Activated CD4-positive, alpha-beta T cell treated with anti-CD3 and anti-CD28 coated beads, Interleukin-2, amount 50 U/mL, for 4 hours (primary cell): ENCODE measurements around the gene FBXW11.
"Not testable (repeated sequence)": the region's sequence is repeated elsewhere in the genome, so short reads cannot be mapped to it uniquely, and the experiment has no call there.

ENCODE experiments used
- DNase-seq, 2 experiments: peaks; one replicate each; pipeline ENCODE4 v3.0.0-alpha.2; 2020

The FBXW11 gene

DNA sequence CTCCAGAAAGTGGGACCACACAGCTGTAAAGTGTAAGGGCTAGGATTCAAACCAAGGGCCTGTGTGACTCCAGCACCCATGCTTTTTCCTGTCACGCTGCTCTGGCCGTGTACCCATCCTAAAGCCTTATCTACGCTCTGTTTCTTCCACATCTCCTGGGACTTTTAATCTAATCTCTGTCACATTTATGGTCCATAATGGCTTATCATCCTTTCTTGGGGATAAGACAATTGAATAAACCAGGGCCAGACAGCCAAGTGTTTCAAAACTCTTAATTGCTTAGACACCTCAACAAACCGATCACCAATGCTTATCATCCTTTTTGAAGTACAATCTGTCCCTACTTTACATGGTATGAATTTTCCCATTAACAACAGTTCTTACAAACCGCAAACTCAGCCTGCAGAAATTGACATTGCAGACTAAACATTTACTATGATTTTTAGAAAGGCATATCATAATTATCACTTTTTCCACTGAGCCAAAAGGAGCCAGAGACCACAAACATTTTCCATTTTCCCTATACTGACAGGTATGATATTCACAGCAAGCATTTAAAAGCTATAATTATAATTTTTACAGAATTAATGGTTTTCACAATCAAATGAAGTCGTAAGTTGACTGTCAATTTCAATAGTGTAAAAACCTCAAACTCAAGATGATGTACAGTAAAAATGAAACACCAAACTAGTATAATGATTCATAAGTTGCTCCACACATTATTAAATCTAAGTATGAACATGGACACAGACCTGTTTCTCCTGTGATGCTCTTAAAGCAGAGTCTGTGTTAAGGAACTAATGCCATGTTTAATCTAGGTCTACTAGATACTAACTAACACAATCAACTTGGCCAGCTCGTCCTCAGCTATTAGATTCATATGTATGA is 99.5 kb downstream of the FBXW11 start:
- DNase-seq, result no peak

DNA sequence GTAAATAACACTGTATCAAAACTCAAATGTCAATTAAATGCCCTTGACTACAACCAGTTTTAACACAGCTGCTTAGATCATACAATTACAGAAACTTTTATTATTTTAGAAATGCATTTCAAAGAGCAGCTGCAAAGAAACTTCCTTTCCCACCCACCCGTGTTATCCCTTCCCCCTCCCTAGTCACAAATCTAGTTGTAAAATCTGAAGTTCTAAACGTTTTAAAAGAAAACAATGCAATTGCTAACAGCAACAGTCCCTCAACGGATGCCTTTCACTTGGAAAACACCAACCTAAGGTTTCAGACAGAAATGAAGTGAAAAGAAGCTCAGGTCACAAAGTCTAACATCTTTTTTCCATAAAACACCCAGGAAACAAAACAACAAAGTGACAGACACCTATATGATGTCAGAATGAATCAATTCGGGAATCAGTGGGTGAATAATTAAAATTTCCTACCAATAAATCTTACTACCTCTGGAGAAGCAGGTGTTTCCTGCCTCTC is 100.3 kb downstream of the FBXW11 start:
- DNase-seq, result no peak

DNA sequence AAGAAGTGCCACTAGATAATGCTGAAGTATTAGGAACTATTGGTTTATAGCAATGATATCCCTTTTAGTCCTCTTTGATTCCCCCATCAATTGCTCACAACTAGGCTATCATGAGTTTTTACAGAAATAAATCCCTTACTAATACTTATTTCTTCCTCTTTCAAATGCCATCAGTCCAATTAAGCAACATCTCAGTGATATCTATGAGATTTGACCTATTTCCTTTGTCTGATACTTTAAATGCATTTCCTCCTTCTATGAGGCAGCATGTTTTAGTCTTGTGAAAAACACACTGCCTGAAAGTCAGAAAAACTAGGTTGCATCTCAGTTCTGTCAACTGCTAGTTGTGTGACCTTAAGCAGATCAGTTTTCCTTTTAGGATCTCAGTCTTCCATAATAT is 101.6 kb downstream of the FBXW11 start:
- no peak for DNase-seq

DNA sequence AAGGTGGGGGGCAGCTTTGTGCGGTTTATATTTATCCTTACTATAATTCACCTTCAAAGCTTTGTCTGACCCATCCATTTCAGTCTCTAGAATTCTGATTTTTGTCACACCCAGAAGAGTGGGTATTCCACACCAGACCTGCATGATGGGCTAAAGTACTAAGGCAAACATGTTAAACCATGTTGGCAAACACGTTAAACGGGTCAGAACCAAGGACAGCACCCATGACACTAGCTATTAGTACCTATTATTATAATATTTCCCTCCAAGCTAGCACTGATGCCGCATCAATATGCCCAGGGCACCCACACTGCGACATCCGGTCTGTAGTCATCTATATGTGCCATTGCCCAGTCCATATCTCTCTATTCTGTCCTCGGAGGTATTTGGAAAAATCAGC is 104.7 kb downstream of the FBXW11 start:
- no peak for DNase-seq

DNA sequence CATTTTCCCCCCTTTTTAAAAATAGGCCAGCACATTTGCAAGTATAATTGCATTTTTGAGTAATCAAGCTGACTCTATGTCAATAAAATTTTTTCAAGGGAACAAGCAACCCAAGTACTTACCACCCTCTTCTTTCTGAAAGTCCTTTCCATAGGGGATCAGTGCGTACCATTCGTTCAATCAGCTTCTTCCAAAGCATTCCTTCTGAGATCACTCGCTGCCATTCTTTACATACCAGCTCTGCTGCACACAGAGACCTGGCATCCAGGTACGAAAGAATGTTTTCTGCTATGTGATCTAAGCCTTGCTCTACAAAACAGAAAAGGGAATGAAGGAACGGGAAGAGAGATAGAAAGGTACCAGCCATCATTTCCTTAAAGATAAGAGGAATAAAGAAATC is 106.6 kb downstream of the FBXW11 start:
- no peak for DNase-seq

DNA sequence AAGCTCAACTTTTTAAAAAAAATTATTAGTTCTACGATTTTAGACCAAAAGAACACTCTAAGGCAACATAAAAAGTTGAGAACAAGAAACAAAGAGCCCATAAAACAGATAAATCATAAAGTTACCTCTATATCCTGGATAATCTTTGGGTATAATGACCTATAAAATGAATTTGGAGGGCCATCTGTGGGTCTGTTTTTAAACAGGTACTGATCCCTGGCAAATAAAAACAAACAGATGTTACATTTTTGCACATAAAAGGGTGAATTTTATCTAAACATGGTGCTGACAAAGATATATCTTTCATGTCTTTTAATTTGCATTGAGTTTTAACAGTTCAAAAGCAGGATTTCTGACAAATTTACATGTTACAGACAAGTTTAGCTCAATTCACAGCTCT is 107.6 kb downstream of the FBXW11 start:
- no peak for DNase-seq

DNA sequence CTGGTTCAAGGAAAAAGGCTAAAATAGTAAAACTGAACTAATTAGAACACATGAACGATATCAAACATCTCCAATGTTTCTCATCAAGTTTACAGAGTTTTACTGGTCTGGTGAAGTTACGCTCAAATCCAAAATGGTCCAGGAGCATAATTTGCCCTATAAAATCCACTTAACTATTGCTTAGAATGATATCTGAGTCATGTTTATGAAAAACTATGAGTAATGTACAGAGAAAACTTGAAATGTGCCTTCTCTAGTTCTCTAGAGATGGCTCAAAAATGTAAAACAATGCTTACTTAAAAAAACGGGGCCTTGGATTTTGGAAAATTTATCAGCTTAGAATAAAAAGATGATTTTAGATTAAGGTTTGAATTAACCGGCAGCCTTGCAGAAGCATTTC is 108.1 kb downstream of the FBXW11 start:
- DNase-seq, result no peak

DNA sequence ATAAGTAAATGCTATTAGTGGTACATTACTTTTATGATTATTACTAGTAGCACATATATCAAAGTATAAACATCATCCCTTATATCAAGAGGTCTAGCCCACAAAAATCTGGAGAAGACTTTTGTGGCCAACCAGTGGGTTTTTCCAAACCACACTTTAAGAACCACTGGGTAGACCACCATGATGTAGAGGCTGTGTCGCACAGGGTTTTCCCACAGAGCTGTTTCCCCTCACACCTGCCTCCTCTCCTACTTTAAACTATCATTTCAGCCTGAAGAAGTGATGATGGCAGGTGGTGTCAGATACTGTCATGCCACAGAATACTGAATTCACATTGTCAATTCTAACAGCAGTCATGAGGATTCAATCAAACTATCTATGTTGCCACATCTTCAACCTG is 109.2 kb downstream of the FBXW11 start:
- no peak for DNase-seq

DNA sequence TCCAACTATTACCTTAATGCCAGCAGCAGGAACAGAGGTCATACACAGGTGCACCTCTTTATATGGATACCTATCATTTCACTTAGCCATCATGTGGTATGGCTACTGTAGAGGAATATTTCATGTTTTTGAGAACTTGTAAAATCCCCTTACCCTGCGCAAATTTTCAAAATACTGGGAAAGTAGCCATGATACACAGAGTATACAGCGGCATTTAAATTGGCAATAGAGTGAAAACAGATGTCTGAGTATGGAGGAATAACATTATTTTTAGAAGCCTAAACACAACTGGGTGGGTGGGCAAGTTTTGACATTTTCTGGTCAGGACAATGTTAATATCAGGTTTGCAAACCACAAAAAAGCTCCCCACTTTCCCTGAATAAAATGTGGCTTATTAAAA is 111.4 kb downstream of the FBXW11 start:
- no peak for DNase-seq

DNA sequence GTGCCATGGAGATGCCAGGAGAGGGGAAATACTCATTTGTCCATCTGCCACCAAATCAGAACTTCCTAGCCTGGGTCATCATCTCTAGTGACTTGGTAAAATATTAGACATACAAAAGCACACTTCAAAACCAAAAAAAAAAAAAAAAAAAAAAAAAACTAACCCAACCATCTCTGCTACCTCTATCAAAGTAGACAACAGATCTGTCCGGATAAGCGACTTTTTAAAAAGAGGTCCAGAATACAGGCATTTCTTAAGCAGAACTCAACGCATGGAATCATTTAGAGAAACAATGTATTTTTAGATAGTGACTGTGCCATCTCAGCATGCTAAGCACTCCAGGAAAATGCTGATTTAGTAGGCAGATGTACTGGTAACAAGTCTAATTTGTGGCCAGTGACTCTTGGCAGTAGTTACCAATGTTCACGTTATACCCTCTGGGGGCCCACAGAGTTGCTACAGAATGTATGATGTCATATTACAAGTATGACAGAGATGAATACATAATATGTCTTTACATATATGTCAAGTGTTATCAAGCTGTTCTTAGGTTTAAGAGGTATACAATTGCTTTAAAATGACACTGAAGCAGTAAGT is 113.0 kb downstream of the FBXW11 start:
- DNase-seq, result no peak

DNA sequence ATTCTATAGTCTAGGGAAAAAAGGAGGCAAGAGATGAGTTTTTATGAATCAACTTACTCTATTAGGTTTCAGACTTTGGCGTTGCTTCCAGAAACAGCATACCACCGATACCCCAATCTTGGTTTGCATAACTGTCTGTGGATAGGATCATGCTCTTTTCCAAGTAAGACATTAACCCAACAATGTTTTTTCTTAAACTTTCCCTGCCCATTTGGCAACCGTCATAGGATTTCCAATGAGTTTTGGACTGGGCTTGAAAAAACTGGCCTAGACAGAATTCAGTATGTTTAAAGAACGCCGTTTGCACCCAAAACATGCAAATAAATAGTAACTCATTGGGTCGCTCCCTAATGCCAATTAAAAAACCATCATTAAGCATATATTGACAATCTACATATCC is 114.8 kb downstream of the FBXW11 start:
- DNase-seq, result no peak

DNA sequence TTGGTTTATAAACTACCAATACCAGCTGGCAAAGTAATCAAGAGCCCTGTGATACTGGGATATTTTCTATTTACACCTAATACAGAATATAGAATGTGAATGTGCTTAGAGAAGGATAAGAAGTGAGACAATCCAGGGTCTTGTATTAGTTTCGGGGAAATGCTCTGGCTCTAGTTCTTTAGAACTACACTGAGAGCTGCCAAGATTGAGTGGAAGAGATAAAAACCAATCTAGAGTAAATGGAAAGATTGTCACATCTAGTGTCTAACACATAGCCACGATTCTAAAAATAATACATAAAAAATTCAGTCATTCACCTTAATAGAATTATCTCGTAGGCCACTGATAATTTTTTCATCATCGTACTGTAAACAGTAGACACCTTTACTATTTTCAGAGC is 115.3 kb downstream of the FBXW11 start:
- DNase-seq, result no peak

DNA sequence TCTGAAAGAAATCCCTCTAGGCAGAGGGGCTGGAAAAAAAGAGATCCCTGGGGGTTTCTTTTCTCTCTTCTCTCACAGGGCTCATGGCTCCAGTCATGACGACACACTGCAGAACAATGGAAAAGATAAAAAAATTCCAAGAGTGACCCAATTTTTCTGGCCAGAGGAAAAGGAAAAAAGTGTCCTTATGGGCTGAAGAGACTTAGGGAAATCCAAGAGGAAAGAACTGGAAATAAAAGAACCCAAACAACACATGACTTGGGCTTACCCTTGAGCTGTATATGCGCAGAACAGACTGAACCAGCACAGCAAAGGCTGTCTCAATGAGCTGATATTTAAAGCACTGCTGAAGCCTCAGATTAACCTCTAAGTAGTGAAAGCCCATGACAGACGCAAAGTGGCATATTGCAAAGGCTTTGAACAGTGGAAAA is 118.4 kb downstream of the FBXW11 start:
- DNase-seq, result no peak

DNA sequence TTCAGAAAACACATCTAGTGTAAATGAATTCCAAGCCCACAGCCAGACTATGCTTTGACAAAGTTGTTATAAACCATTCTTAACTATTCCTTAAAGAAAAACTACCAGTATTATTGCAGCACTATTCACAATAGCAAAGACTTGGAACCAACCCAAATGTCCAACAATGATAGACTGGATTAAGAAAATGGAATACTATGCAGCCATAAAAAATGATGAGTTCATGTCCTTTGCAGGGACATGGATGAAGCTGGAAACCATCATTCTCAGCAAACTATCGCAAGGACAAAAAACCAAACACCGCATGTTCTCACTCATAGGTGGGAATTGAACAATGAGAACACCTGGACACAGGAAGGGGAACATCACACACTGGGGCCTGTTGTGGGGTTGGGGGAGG is 120.4 kb downstream of the FBXW11 start:
- DNase-seq, result not testable (repeated sequence)

DNA sequence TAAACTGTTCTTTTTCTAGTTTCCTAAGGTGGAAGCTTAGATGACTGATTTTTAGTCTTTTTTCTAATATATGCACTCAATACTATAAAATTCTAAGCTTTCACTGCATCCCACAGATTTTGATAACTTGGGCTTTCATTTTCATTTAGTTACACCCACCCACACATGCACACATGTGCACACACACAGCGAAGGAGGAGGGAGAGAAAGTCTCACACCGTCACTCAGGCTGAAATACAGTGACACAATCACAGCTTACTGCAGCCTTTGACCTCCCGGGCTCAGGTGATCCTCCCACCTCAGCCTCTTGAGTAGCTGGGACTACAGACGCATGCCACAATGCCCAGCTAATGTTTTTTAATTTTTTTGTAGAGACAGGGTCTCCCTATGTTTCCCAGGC is 124.3 kb downstream of the FBXW11 start:
- peak in 1 of 2 experiments; percentile 5 for DNase-seq

DNA sequence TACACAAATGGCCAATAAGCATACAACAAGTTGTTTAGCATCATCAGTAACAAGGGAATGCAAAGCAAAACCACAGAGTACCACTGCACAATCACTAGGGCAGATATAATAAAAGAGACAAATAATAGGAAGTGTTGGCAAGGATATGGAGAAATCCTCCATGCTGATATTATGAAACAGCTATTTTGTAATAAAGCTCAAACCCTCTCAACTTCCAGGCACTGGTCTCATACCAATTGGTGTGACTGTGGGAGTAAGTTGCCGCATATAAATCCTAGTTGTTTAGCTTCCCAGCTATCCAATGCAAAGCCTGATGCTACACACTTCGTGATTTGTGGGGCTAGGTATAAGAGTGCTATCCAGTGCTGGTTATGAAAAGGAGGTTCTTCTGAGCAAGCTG is 132.2 kb downstream of the FBXW11 start:
- DNase-seq, result no peak

DNA sequence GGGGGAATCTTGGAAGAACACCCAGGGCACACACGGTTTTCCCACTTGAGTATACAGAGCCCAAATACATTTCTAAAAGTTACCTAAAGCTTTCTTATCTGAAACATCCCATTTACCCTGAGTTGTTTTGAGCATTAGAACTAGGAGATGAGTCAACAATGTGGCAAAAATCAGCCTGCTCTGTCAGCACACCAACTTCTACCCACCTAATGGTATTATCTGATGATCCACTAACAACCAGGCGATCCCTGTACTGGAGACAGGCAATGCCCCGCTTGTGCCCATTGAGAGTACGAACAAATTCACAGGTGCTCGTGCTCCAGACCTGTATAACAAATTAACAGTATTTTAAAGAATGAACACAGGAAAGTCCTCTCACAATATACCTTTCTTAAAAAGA is 133.8 kb downstream of the FBXW11 start:
- no peak for DNase-seq

DNA sequence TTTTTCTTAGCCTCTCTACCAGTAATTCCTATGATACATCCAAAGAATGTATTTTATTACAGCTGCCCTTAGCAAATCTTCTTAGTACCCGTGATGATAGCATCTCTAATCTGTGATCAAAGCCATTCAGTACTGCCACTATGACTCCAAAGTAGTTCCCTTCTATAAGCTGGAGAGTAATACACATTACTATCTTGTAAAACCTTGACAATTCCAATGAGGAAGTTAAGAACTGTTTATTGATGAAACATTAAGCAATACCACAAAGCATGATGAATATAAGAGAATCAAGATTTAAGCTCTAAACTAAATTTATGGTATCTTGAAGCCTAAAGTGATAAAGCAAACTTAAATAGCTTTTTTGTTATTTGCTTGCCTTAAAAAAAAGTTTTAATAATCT is 134.7 kb downstream of the FBXW11 start:
- no peak for DNase-seq

DNA sequence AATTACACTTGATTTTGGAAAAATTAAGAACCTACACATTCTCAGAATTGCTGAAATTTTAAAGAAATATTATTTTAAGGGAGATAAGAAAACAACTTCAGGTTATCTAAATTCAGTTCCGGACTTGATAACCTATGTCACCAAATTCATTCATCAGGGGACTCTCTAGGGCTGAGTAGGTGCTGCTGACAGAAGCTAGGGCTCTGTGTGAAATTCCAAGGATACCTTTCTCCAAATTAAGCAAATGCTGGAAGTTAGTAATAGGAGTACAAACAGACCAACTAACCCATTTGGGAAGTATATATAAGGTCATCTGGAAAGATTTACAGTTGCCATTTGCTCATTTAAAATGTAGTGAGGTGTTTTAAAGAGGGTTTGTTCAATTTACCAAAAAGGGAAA is 136.5 kb downstream of the FBXW11 start:
- no peak for DNase-seq

DNA sequence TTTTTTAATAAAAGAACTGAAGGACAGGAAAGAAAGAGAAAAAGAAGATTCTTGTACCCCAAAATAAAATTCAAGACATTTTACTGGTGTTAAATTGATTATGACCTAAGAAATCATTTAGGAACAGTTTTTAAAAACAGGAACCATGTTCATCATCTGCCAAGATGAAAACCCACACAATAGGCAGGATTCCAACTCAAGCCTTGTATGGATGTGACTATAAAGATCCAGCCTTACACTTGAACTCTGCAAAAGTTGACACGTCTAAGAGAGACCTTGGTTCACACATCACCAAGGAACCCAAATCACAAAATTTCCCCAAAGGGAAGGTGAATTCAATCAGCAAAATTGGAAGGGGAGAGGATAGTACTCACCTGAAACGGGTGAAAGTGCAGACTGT is 138.2 kb downstream of the FBXW11 start:
- no peak for DNase-seq

DNA sequence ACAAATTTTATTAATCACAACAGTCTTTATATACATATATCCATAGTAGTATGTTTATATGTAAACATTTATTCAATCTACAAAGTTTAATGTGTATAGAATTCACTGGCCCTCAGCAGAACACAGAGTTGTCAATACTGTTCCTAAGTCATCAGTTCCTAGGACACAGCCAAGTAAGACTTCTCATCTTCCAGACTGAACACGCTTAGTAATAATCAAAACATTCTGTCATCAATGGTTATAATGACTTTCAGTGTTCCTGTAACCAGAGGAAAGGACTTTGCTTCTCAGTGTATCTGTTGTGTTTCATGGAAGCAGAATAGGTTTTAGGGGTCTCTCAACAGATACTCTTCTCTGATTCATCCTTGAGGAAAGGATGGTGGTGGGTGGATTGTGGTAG is 138.7 kb downstream of the FBXW11 start:
- DNase-seq, result no peak

DNA sequence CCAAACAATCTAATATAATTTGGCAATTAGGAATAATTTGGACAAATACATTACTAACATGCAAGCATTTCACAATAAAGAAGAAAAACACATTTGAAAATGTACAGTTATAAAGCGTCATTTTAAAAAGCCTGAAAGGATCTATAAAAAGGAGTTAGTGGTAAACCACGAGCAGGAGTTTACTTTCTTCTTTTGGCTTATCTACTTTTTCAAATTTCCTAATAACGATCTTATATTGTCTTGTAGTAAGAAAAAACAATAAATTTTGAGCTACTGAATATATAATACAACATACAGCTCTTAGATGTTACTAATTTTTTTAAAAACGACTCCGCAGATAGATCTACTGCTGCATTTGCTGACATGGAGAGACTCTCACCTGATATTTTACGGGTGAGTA is 141.0 kb downstream of the FBXW11 start:
- DNase-seq, result no peak

DNA sequence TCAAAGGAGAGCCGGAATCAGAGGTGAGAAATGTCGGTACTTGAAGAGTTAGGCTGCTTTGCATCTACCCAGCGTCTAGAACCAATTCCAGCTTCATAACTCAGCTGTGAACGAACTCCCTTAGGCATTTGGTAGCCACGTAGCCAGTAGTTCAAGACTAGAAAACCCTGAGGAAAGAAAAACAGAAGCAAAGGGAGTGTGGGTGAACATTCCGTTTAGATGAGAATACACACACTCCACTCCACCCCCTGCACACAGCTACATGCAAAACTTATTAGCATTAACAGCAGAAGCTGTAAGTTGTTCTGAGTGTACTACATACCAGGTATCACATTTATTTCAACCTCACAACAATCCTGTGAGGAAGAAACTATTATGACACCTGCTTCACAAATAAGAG is 142.5 kb downstream of the FBXW11 start:
- DNase-seq, result no peak

DNA sequence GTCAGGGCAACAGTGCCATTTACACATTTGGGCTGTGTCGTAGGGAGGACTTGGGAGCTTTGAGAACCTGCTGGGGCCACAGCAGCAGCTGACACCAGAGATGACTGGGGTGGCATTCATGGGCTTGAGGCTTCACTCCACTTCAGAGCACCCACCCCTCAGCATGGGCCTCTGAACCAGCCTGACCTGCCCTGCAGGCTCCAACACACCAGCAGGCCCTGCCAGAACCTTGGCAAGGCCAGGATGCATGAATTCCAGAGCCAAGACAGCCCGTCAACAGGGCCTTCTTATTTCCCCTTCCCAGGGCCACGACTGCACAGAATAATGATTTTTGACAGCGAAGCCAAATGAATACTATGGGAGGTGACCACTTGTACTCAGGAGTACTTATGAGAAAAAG is 143.8 kb downstream of the FBXW11 start:
- DNase-seq, result no peak

DNA sequence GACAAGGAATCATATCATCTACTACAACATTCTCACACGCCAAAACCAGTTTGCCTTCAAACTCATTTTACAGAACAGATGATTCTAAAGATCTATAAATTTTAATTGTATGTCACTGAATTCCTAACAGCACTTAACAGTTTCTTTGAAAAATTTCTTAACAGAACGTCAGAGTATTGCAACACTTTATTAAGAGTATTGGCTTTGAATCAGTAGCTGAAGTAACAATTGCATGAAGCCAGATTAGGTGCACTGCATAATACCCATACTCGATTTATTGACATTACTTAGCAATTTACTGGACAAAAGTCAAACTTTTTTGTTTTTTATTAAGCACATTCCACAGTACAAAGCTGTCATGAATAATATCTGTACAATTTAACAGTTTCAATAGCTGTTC is 145.1 kb downstream of the FBXW11 start:
- DNase-seq, result no peak
